ES-I3 (cell line): ENCODE results near the gene PITPNM3.

ENCODE experiments used
- H3K36me3 ChIP-seq: 2 replicates; pipeline ENCODE4 v1.6.1; 2013; ENCODE audit warnings: mild to moderate bottlenecking, low read length, control low read depth, moderate library complexity; ENCODE audit not compliant: insufficient read depth
- H3K4me1 ChIP-seq: 2 replicates; pipeline ENCODE4 v1.6.1; 2013; ENCODE audit warnings: mild to moderate bottlenecking, control low read depth, low read length; ENCODE audit not compliant: insufficient read depth
- H3K9ac ChIP-seq: 2 replicates; pipeline ENCODE4 v1.6.1; 2013; ENCODE audit warnings: low read depth, mild to moderate bottlenecking, low read length, moderate library complexity
- H3K9me3 ChIP-seq: 2 replicates; pipeline ENCODE4 v1.6.1; 2013; ENCODE audit warnings: mild to moderate bottlenecking, low read length, moderate library complexity; ENCODE audit not compliant: control insufficient read depth, insufficient read depth

The PITPNM3 gene

DNA sequence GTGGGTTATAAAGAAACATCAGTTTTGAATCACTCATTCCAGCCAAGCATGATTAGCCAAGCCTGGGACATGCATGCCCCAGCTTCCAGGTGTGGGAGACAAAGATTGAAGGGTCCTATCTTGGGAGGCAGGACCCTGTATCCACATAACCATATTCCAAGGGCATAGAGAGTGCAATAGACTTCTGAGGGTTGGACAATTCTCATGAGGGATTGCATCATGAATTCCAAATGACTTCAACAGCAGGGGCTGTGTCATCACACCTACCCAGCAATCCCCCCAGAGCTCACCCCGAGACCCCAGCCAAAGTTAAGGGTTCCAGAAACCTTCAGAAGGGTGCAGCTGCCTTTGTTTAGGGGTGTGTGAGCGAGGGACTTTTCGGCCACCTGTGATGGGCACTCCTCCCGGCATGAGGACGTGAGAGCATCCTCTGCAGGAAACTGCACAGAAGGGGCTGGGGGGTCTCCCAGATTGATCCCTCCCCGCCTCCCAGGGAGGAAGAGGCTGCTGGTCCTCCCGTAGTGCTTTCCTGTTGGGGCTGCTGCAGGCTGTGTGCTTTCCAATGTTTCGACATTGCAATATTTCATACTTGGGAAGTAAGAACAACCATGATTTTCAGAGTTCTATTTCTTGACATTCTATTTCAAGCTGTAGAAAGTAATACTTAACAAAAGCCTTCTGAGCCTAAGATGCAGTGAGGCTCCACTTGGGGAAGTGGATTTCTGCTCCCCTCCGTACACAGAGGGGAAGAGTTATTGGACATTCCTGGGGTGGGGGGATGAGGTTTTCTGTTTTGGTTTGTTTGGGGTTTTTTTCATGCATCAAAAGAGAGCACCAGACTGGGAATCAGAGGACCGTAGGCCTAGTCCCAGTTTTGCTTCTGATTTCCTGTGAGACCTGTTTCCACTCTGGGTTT is 13.3 kb upstream of the PITPNM3 start:
- Histone ChIP-seq H3K9me3 (no peaks in the 10 kb centered on the region), H3K9ac (no peak overlapping the region), H3K4me1 (peaks cover 11% of the 10 kb centered on the region; the same call in 1 of the 2 replicates), H3K36me3 (no peaks in the 10 kb centered on the region)

DNA sequence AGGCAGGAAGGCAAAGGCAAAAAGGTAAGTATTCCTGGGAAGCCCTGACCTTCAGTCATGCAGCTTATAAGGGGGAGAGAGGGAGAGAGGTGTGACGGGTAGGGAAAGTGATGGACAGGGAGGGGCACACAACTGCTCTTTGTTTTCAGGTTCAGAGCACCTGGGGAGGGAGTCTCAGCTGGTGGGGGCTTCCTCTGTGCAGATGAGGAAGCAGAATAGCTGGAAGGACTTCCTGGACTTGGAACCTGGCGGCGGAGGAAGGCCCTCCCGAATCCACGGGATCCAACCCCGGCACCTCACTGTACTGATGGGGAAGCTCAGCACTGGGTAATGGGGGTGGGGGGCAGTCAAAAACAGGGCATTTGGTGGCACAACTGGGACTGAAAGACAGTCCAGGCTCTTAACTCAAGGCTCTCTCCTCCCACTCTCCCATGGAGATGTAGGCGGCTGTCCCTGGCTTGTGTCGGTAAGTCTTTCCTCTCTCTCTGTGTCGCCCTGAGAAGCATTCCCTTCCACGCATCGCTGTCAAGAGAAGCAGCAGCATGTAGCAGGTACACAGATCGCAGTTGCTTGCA is 11.9 kb upstream of the PITPNM3 start:
- H3K9me3 ChIP-seq: no peaks in the 10 kb centered on the region
- H3K36me3 ChIP-seq: no peaks in the 10 kb centered on the region
- peaks cover 10% of the 10 kb centered on the region; the same call in 1 of the 2 replicates for H3K4me1 ChIP-seq
- H3K9ac ChIP-seq: no peak overlapping the region

DNA sequence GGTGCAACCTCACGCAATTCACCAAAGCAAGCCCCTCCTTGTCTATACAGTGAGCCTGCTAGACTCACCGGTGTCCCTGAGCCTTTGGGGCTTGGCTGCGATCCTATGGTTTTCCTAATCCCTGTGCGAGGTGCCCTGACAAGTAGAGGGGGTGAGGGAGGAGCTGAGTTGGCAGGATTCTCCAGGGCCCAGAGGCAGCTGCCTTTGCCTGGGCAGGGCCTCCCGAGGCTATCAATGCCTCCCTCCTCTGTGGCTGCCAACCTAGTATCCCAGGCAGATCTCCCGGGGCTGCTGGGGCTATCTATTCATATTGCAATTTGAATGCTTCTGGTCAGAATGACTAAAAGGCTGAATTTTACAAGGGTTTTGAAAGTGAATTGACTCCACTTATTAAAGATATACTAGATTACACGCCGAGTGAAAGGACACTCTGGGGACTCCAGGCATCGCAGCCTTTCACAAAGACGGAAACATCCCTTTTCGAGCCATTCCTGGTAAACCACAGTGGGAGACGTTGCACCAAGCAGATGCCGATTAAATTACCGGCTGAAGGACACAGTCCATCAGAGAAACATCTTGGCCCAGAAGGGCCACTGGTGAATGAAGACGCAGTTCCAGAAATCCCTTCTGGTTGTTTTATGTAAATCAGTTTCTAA is 11.3 kb upstream of the PITPNM3 start:
- no peaks in the 10 kb centered on the region for H3K36me3 ChIP-seq
- peaks cover 10% of the 10 kb centered on the region; the same call in 1 of the 2 replicates for H3K4me1 ChIP-seq
- no peaks in the 10 kb centered on the region for H3K9me3 ChIP-seq
- H3K9ac ChIP-seq: no peak overlapping the region

DNA sequence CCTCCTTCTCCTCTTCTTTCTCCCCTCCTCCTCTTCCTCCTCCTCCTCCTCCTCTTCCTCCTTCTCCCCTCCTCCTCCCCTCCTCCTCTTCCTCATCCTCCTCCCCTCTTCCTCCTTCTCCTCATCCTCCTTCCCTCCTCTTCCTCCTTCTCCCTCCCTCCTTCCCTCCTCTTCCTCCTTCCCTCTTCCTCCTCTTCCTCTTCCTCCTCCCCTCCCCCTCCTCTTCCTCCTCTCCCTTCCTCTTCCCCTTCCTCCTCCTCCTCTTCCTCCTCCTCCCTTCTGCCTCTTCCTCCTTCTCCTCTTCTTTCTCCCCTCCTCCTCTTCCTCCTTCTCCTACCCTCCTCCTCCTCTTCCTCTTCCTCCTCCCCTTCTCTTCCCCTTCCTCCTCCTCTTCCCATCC is 5.1 kb upstream of the PITPNM3 start:
- no peaks in the 10 kb centered on the region for H3K36me3 ChIP-seq
- no peak overlapping the region for H3K9ac ChIP-seq
- no peaks in the 10 kb centered on the region; the same call in 1 of the 2 replicates for H3K4me1 ChIP-seq
- no peaks in the 10 kb centered on the region for H3K9me3 ChIP-seq

DNA sequence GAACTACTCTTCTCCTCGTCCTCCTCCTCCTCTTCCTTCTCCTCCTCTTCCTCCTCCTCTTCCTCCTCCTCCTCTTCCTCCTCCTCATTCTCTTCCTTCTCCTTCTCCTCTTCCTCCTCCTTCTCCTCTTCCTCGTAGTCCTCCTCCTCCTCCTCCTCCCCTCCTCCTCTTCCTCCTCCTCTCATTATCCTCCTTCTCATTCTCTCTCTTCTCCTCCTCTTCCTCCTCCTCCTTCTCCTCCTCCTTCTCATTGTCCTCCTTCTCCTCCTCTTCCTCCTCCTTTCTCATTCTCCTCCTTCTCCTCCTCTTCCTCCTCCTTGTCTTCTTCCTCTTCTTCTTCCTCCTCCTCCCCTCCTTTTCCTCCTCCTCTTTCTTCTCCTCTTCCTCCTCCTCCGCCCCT is 4.1 kb upstream of the PITPNM3 start:
- Histone ChIP-seq H3K4me1 (no peaks in the 10 kb centered on the region; the same call in 1 of the 2 replicates), H3K36me3 (no peaks in the 10 kb centered on the region), H3K9ac (no peak overlapping the region), H3K9me3 (no peaks in the 10 kb centered on the region)

DNA sequence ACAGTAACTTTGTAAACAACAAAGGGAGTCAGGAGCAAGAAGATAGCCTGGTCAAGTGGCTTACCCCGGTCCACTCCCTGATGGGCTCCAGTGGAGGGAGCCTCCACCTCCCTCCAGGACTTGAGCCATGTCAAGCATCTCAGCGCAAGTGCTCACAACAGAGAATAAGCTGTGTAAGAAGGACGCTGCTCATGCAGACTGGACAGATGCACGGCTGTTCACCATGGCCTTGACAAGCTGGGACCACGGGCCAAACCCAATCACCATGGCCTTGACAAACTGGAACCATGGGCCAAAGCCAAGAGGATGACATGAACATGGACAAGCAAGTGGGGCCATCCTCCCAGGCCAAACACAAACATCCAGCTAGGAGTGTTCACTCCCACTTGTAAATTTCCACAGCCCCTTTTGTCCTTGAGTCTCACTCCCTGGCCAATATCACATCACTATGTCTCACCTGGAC is 3.4 kb upstream of the PITPNM3 start:
- no peak overlapping the region for H3K9ac ChIP-seq
- no peaks in the 10 kb centered on the region for H3K9me3 ChIP-seq
- peaks cover 2% of the 10 kb centered on the region for H3K4me1 ChIP-seq
- no peaks in the 10 kb centered on the region for H3K36me3 ChIP-seq

DNA sequence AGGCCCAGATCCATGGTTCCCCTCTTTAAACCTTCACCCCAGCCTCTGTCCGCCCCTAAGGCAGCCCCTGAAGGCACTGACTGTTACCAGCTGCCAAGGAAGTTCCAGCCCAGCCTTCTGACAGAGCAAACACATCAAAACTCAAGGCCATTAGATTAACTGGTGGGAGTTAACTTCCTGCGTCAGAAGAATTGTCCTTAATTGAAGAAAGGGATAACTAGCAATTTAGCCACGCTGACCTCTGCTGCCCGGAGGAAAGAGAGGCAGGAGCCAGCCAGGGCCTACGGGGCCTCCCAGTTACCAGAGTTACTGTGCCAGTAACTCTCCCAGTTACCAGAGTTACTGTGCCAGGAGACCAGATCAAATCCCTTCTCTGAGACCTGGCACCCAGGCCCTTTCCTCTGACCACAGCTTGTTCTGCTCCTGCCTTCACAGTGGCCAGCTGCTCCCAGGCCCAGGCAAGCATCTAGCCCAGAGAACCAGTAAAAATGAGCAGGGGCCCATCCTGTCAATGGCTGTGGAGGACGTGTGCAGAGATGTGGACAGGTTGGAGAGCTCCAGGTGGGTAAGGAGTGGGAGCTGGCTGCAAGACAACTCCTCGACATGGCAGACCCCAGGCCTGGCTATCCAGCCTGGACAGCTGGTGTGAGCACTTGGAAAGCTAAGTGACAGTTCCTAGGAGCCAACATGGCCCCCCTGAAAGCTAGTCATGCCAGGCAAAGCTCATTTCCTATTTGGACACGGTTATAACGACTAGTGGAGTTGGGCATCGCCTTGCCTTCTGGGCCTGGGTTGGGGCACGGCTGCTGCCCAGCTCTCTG is 2.8 kb upstream of the PITPNM3 start:
- H3K9ac ChIP-seq: no peak overlapping the region

DNA sequence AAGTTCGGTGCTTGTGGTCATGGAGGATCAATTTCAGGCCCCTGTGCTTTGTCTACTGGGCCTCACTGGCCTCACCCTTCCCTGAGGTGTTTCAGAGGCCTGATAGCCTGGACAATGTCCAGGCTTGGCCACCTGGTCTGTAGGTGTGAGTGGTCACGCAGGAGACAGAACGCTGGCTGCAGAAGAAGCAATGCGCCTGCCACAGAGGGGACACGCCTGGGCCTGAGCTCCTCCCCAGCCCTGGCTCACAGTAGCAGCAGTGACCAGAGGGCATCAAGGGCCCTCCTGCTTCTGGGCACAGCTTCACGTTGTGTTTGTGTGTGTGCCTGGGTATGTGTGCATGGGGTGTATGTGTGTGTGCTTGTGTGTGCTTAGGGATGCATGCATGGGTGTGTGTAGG is 1.9 kb upstream of the PITPNM3 start:
- H3K9ac ChIP-seq: no peak overlapping the region
- H3K4me1 ChIP-seq: peaks cover 5% of the 10 kb centered on the region
- H3K9me3 ChIP-seq: no peaks in the 10 kb centered on the region
- H3K36me3 ChIP-seq: no peaks in the 10 kb centered on the region

More for the DNA sequence above, 2.8 kb upstream of the PITPNM3 start:
- no peaks in the 10 kb centered on the region for H3K9me3 ChIP-seq
- H3K4me1 ChIP-seq: peaks cover 5% of the 10 kb centered on the region
- no peaks in the 10 kb centered on the region for H3K36me3 ChIP-seq

DNA sequence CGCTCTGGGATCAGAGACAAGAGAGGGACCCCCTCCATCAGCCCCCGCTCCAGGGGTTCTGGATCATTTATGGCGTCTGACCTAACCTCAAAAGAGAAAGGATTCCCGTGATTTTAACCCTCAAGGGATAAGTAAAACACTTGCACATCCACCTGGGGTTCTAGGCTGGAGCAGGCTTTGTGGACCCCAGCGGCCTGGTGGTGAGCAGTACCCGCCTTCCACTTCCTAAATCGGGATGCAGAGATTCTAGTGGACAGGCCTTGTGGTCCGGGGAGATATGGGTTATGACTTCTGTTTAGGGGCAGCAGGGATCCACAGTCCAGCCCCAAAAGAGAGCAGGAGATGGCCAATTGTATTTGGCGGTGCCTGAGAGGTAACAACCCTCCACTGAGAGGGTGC is 684 bp upstream of the PITPNM3 start:
- peak overlapping the region; percentile 66 for H3K9ac ChIP-seq
- H3K4me1 ChIP-seq: peaks cover 8% of the 10 kb centered on the region
- no peaks in the 10 kb centered on the region for H3K36me3 ChIP-seq
- no peaks in the 10 kb centered on the region for H3K9me3 ChIP-seq

DNA sequence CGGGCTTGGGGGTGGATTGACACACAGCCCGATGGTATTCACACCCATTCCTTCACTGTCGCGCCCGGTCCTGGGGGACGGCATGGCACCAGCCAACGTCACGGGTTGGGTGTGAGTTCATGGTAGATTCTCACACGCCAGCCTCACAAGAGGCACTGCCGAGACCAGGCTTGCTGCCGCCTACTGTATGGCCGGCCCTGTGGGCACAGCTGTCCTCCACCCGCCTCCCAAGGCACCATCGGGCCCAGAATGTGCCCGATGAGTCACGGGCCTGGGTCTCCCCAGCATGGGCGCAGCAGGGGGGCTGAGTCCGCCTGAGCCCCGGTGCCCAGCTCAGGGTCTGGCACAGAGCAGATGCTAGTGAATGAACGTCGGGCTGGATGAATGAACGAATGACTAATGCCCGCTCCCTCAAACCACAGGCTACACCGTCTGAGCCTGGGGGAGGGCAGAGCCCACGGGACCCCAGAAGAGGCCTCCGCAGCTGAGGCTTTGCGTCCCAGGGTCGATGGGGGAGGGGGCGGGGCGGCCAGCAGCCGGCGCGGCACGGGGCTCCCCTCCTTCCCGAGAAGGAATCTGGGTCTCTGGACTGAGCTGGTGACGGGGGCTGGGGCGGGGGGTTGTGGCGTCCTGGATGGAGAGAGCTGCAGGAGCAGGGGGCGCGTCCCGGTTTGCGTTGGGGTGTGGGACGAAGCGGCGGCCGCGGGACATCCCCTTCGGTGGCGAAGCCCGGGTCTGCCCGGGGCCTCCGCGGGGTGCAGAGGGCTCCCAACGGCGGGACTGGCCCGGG is 829 bp downstream of the PITPNM3 start:
- Histone ChIP-seq H3K36me3 (no peaks in the 10 kb centered on the region), H3K4me1 (peaks cover 8% of the 10 kb centered on the region), H3K9me3 (no peaks in the 10 kb centered on the region), H3K9ac (peak overlapping the region; percentile 56; the same call in 1 of the 2 replicates)

DNA sequence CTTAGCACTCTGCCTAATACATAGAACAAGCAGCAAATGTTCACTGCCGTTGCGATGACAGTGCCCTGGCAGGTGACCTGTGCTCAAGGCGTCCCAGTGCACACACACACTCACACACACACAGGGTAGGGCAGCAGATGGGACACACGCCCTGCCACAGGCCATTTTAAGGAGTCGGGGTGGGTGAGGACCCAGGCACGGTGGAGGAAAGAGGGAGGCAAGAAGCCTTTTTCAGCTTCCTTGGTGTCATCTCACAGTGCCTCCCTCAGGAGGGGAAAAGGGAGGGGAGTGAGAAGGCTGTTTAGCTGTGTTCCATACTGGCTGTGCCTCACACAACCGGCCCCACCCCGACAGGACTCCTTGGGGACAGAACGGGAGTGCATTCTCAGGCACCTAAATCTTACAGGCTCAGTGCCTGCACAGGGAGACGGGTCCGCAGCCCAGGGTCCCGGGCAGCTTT is 1.5 kb downstream of the PITPNM3 start:
- Histone ChIP-seq H3K4me1 (peaks cover 10% of the 10 kb centered on the region), H3K9me3 (no peaks in the 10 kb centered on the region), H3K9ac (peak overlapping the region; percentile 56; the same call in 1 of the 2 replicates), H3K36me3 (no peaks in the 10 kb centered on the region)

DNA sequence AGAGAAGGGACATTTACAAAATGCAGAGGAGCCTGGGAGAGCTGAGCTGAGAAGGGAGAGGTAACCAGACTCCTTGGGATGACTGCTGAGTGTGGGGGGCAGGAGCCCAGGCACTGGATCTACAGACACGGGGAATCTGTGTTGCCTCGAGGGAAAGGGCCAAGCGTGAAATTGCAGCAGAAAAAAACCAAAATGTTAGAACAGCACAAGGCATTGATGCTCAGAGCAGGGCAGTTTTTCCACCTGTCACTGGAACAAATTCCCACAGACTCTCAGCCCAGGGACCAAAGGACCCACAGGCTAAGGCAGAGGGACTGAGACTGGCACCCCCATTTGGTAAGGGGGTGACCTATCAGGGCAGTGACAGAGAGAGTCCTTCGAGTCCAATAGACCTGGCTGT is 2.0 kb downstream of the PITPNM3 start:
- H3K36me3 ChIP-seq: no peaks in the 10 kb centered on the region
- H3K9me3 ChIP-seq: no peaks in the 10 kb centered on the region
- H3K4me1 ChIP-seq: peaks cover 15% of the 10 kb centered on the region
- no peak overlapping the region for H3K9ac ChIP-seq

DNA sequence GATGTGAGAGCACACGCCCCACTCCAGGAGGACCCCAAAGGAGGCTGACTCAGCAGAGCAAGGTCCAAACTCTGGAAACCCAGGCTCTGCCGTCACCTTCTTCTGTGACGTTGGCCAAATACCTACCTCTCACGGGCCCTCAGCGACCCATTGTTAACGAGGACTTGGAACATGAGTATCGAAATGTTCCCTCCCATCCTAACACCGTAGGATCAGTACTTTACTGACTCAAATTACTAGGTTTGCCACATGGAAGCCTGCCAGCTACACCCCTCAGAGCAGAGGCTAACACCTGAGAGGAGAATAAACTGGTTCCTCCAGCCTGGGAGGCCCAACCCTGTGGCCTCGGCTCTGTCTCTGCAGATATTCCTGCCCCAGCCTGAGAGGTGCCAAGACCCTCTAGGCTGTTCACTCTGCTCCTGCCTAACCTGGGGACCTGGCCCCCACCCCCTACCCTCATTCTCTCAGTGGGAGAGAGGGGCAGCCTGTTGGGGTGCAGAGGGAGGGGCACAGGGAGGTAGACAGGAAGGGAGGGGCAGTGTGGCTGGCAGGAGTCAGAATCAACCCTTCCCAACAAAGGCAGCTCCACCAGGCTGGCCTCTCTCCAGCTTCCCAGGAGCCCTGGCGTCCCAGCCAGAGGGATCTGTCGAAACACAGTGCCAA is 4.4 kb downstream of the PITPNM3 start:
- H3K36me3 ChIP-seq: no peaks in the 10 kb centered on the region
- H3K9me3 ChIP-seq: no peaks in the 10 kb centered on the region
- H3K9ac ChIP-seq: no peak overlapping the region
- H3K4me1 ChIP-seq: peaks cover 18% of the 10 kb centered on the region
